Fibroblast of the aortic adventitia (primary cell): ENCODE data around the gene YPEL1. TPM values are rescaled to one million over a fixed set of nuclear protein-coding genes. Genes with fewer than 3 reads are reported as not detected.

Source experiments
- DNase-seq: peaks from one replicate; pipeline ENCODE4 v3.0.0-alpha.2; 2010; ENCODE audit warnings: low read depth
- H3K4me3 ChIP-seq: 2 replicates; pipeline ENCODE4 v1.5.1; 2011; ENCODE audit warnings: low read depth, mild to moderate bottlenecking, control low read depth, low read length, moderate library complexity
- total RNA-seq: library from RNA; depleted of rRNA; stranded (reverse); fragments of >200 nt; gene quantifications from 2 replicates; pipeline ENCODE4 v1.2.3, GENCODE V29; 2012; ENCODE audit warnings: low replicate concordance
- TF ChIP-seq, protein P1 (sequence below): IDR thresholded peaks from 2 replicates; pipeline ENCODE4 v1.5.1; 2011; ENCODE audit warnings: mild to moderate bottlenecking, low read length, control low read depth, inconsistent platforms; ENCODE audit not compliant: insufficient read depth

The YPEL1 gene
- total RNA-seq, 1 donor, result 1.3 TPM

DNA sequence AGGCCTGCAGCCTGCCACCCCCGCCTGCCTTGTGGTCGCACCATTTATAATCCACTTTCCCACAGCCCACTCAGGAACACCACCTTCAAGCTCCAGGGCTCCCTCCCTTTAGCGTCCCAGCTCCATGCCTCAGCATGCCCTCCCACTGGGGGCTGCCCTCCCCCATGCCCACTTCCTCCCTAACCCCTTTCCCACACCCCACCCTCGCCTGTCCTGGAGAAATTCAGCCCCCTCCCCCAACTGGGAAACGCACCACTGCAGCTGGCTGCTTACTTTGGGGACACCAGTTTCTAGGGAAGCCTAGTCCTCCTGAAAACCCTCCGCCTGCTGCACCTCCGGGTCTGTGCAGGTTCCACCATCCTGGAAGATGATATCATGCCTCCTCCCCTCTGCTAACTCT lies 3.4 kb upstream of the YPEL1 start:
- TF ChIP-seq, protein P1, sequence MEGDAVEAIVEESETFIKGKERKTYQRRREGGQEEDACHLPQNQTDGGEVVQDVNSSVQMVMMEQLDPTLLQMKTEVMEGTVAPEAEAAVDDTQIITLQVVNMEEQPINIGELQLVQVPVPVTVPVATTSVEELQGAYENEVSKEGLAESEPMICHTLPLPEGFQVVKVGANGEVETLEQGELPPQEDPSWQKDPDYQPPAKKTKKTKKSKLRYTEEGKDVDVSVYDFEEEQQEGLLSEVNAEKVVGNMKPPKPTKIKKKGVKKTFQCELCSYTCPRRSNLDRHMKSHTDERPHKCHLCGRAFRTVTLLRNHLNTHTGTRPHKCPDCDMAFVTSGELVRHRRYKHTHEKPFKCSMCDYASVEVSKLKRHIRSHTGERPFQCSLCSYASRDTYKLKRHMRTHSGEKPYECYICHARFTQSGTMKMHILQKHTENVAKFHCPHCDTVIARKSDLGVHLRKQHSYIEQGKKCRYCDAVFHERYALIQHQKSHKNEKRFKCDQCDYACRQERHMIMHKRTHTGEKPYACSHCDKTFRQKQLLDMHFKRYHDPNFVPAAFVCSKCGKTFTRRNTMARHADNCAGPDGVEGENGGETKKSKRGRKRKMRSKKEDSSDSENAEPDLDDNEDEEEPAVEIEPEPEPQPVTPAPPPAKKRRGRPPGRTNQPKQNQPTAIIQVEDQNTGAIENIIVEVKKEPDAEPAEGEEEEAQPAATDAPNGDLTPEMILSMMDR, result no peak
- no peak overlapping the region for H3K4me3 ChIP-seq
- no peak for DNase-seq

DNA sequence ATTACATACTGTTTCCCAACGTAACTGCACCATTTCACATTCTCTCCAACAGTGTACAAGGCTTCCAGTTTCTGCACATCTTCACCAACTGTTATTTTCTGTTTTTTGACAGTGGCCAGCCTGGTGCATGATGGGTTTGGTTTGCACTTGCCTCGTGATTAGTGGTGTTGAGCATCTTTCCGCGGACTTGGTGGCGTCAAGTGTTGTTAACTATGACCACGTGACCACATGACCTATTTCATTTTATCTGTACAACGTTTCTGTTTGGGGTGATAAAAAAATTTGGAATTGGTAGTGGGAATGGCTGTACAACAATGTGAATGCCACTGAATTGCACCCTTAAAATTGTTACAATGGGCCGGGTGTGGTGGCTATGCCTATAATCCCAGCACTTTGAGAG lies 2.5 kb upstream of the YPEL1 start:
- no peak overlapping the region for H3K4me3 ChIP-seq
- no peak for DNase-seq
- TF ChIP-seq, protein P1, result no peak

DNA sequence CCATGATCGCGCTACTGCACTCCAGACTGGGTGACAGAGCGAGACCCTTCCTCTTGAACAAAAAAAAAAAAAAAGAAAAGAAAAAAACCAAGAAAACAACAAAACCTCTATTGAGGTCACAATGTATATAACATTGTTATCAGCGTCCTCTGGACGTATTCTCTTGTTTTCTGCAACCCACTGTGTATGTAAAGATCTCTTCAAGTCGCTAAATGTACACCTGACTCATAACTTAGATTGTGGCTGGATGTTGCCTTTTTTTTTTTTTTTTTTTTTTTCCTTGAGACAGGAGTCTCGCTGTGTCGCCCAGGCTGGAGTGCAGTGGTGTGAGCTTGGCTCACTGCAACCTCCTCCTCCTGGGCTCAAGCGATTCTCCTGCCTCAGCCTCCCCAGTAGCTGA lies 1.4 kb upstream of the YPEL1 start:
- no peak for DNase-seq
- TF ChIP-seq, protein P1, result no peak
- H3K4me3 ChIP-seq, result no peak overlapping the region

DNA sequence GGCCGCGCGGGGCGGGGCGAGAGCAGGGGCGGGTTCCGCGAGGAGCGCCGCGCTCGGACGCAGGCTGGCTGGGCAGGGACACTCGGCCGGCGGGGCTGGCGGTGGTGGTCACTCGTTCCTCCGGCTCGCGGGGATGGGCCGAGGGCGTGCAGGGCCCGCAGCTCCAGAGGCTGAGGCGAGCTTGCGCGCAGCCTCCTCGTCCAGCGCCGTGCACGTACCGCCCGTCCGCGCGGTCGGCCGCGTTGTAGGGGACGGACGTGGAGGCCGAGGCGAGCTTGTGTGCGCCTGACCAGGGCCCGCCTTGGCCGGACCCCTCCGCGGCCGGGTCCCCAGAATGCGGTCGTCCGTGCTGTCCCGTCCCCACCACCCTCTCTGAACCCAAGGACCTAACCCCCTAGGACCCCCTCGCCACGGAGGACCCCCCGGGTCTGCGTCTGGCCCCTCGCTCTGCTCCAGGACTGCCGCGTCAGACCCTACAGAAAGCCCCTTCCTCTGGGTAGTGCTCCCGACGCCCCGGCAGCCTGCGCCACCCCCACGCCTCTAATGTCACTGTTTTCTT lies 569 bp upstream of the YPEL1 start:
- no peak for DNase-seq
- TF ChIP-seq, protein P1, result no peak
- peak overlapping the region; percentile 70 for H3K4me3 ChIP-seq

DNA sequence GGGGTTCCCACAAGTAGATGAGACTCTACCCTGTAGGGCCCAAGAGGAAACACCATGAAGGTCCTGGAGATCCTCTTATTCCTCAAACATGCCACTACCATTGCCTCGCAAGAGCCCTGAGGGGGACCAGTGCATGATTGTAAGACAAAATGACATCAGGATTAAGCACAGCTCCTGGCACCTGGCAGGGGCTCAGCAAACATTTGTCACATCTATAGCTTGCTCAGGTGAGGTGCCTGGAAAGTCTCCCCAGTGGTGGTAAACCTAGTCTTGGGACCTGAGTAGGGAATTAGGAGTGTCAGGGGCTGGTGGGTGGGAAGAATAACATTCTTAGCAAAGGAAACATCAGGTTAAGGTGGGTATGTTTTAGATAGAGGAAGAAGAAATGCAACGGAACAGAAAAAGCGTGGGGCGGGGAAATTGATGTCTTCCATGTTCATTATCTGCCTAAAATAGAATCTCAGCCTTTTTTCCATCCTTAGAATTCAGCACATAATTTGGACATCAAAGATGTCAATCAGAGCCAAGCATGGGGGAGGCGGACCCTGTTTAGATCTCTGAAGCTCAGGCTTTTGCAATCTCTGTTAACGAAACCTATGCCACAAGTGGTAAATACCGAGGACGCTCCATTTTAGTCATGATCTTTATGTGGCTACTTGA lies 924 bp downstream of the YPEL1 start:
- no peak for DNase-seq
- TF ChIP-seq, protein P1, result no peak
- H3K4me3 ChIP-seq, result peak overlapping the region; percentile 55

DNA sequence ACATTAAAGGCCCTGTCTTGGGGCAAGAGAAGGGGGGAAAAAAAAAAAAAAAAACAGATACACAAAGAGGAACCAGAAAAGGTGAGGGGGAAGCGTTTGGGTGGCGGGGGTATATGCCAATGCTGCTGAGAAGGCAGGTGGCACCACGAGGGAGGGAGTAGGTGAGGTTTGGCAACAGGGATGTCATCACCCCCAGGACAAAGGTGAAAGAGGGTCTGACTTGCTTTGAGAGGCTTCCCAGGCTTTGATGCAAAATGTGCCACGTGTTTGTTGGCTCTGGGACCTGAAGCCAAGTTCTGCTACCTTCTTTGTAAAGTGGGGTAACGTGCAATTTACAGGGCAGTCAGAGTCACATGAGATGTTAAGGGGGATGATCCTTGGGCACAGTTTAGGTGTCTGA lies 4.1 kb downstream of the YPEL1 start:
- no peak overlapping the region for H3K4me3 ChIP-seq
- TF ChIP-seq, protein P1, result no peak
- DNase-seq, result no peak
